ENCODE results near the gene APLNR.

The APLNR gene

GRCh38 chr11:57251491-57252104 lies 14.5 kb upstream of the APLNR start:
- no peaks in the 10 kb centered on the region for H3K36me3 ChIP-seq (ENCODE audit: control insufficient read depth, insufficient read depth, low read length)
- no peak overlapping the region for H3K9ac ChIP-seq (ENCODE audit: low read depth, low read length)
- no peaks in the 10 kb centered on the region for H3K4me1 ChIP-seq (ENCODE audit: control insufficient read depth, insufficient read depth, low read length)
- H3K4me3 ChIP-seq (ENCODE audit: low read depth, low read length) = no peak overlapping the region
- no peak overlapping the region for H3K27ac ChIP-seq (ENCODE audit: low read depth, low read length)
- no peaks in the 10 kb centered on the region; the same call in 1 of the 2 replicates for H3K27me3 ChIP-seq (ENCODE audit: control insufficient read depth, insufficient read depth, low read length)
- no peaks in the 10 kb centered on the region for H3K9me3 ChIP-seq (ENCODE audit: control insufficient read depth, insufficient read depth, low read length)

GRCh38 chr11:57251037-57251436 lies 14.0 kb upstream of the APLNR start:
- no peak overlapping the region for H3K9ac ChIP-seq (ENCODE audit: low read depth, low read length)
- no peak overlapping the region for H3K4me3 ChIP-seq (ENCODE audit: low read depth, low read length)
- H3K27me3 ChIP-seq (ENCODE audit: control insufficient read depth, insufficient read depth, low read length) = no peaks in the 10 kb centered on the region; the same call in 1 of the 2 replicates
- no peaks in the 10 kb centered on the region for H3K9me3 ChIP-seq (ENCODE audit: control insufficient read depth, insufficient read depth, low read length)
- H3K36me3 ChIP-seq (ENCODE audit: control insufficient read depth, insufficient read depth, low read length) = no peaks in the 10 kb centered on the region
- H3K4me1 ChIP-seq (ENCODE audit: control insufficient read depth, insufficient read depth, low read length) = no peaks in the 10 kb centered on the region
- no peak overlapping the region for H3K27ac ChIP-seq (ENCODE audit: low read depth, low read length)

GRCh38 chr11:57249384-57250319 lies 12.6 kb upstream of the APLNR start:
- Histone ChIP-seq H3K27me3 (ENCODE audit: control insufficient read depth, insufficient read depth, low read length) (no peaks in the 10 kb centered on the region; the same call in 1 of the 2 replicates), H3K36me3 (ENCODE audit: control insufficient read depth, insufficient read depth, low read length) (no peaks in the 10 kb centered on the region), H3K4me1 (ENCODE audit: control insufficient read depth, insufficient read depth, low read length) (no peaks in the 10 kb centered on the region), H3K9me3 (ENCODE audit: control insufficient read depth, insufficient read depth, low read length) (no peaks in the 10 kb centered on the region), H3K4me3 (ENCODE audit: low read depth, low read length) (no peak overlapping the region), H3K9ac (ENCODE audit: low read depth, low read length) (no peak overlapping the region), H3K27ac (ENCODE audit: low read depth, low read length) (no peak overlapping the region)

GRCh38 chr11:57248780-57249383 lies 11.8 kb upstream of the APLNR start:
- H3K9me3 ChIP-seq (ENCODE audit: control insufficient read depth, insufficient read depth, low read length) = no peaks in the 10 kb centered on the region
- no peaks in the 10 kb centered on the region for H3K4me1 ChIP-seq (ENCODE audit: control insufficient read depth, insufficient read depth, low read length)
- H3K27ac ChIP-seq (ENCODE audit: low read depth, low read length) = no peak overlapping the region
- no peak overlapping the region for H3K4me3 ChIP-seq (ENCODE audit: low read depth, low read length)
- H3K27me3 ChIP-seq (ENCODE audit: control insufficient read depth, insufficient read depth, low read length) = no peaks in the 10 kb centered on the region; the same call in 1 of the 2 replicates
- no peaks in the 10 kb centered on the region for H3K36me3 ChIP-seq (ENCODE audit: control insufficient read depth, insufficient read depth, low read length)
- H3K9ac ChIP-seq (ENCODE audit: low read depth, low read length) = no peak overlapping the region

GRCh38 chr11:57244911-57245310 lies 7.9 kb upstream of the APLNR start:
- no peak overlapping the region for H3K27ac ChIP-seq (ENCODE audit: low read depth, low read length)
- no peaks in the 10 kb centered on the region; the same call in 1 of the 2 replicates for H3K4me1 ChIP-seq (ENCODE audit: control insufficient read depth, insufficient read depth, low read length)
- no peak overlapping the region for H3K4me3 ChIP-seq (ENCODE audit: low read depth, low read length)
- H3K36me3 ChIP-seq (ENCODE audit: control insufficient read depth, insufficient read depth, low read length) = no peaks in the 10 kb centered on the region
- no peaks in the 10 kb centered on the region for H3K9me3 ChIP-seq (ENCODE audit: control insufficient read depth, insufficient read depth, low read length)
- no peak overlapping the region for H3K9ac ChIP-seq (ENCODE audit: low read depth, low read length)
- H3K27me3 ChIP-seq (ENCODE audit: control insufficient read depth, insufficient read depth, low read length) = no peaks in the 10 kb centered on the region

GRCh38 chr11:57241353-57241972 lies 4.4 kb upstream of the APLNR start:
- Histone ChIP-seq H3K4me1 (ENCODE audit: control insufficient read depth, insufficient read depth, low read length) (no peaks in the 10 kb centered on the region; the same call in 1 of the 2 replicates), H3K9me3 (ENCODE audit: control insufficient read depth, insufficient read depth, low read length) (no peaks in the 10 kb centered on the region), H3K4me3 (ENCODE audit: low read depth, low read length) (no peak overlapping the region), H3K27me3 (ENCODE audit: control insufficient read depth, insufficient read depth, low read length) (no peaks in the 10 kb centered on the region), H3K27ac (ENCODE audit: low read depth, low read length) (peak overlapping the region; percentile 37), H3K9ac (ENCODE audit: low read depth, low read length) (no peak overlapping the region), H3K36me3 (ENCODE audit: control insufficient read depth, insufficient read depth, low read length) (no peaks in the 10 kb centered on the region)

GRCh38 chr11:57240757-57241156 lies 3.7 kb upstream of the APLNR start:
- no peaks in the 10 kb centered on the region for H3K36me3 ChIP-seq (ENCODE audit: control insufficient read depth, insufficient read depth, low read length)
- H3K4me1 ChIP-seq (ENCODE audit: control insufficient read depth, insufficient read depth, low read length) = no peaks in the 10 kb centered on the region; the same call in 1 of the 2 replicates

GRCh38 chr11:57240007-57240406 lies 3.0 kb upstream of the APLNR start:
- Histone ChIP-seq H3K9me3 (ENCODE audit: control insufficient read depth, insufficient read depth, low read length) (no peaks in the 10 kb centered on the region), H3K27me3 (ENCODE audit: control insufficient read depth, insufficient read depth, low read length) (no peaks in the 10 kb centered on the region), H3K4me3 (ENCODE audit: low read depth, low read length) (no peak overlapping the region), H3K4me1 (ENCODE audit: control insufficient read depth, insufficient read depth, low read length) (no peaks in the 10 kb centered on the region; the same call in 1 of the 2 replicates), H3K36me3 (ENCODE audit: control insufficient read depth, insufficient read depth, low read length) (no peaks in the 10 kb centered on the region), H3K9ac (ENCODE audit: low read depth, low read length) (no peak overlapping the region), H3K27ac (ENCODE audit: low read depth, low read length) (peak overlapping the region; percentile 11)

More at GRCh38 chr11:57240757-57241156, 3.7 kb upstream of the APLNR start:
- Histone ChIP-seq H3K9ac (ENCODE audit: low read depth, low read length) (no peak overlapping the region), H3K4me3 (ENCODE audit: low read depth, low read length) (no peak overlapping the region), H3K27me3 (ENCODE audit: control insufficient read depth, insufficient read depth, low read length) (no peaks in the 10 kb centered on the region), H3K27ac (ENCODE audit: low read depth, low read length) (peak overlapping the region; percentile 37), H3K9me3 (ENCODE audit: control insufficient read depth, insufficient read depth, low read length) (no peaks in the 10 kb centered on the region)

- H3K4me1 ChIP-seq (ENCODE audit: control insufficient read depth, insufficient read depth, low read length) = no peaks in the 10 kb centered on the region; the same call in 1 of the 2 replicates
- no peaks in the 10 kb centered on the region for H3K27me3 ChIP-seq (ENCODE audit: control insufficient read depth, insufficient read depth, low read length)
- no peaks in the 10 kb centered on the region for H3K9me3 ChIP-seq (ENCODE audit: control insufficient read depth, insufficient read depth, low read length)
- H3K4me3 ChIP-seq (ENCODE audit: low read depth, low read length) = no peak overlapping the region
- no peak overlapping the region for H3K9ac ChIP-seq (ENCODE audit: low read depth, low read length)
- no peaks in the 10 kb centered on the region for H3K36me3 ChIP-seq (ENCODE audit: control insufficient read depth, insufficient read depth, low read length)
- no peak overlapping the region for H3K27ac ChIP-seq (ENCODE audit: low read depth, low read length)
Observed at GRCh38 chr11:57239348-57239747, 2.3 kb upstream of the APLNR start.

- Histone ChIP-seq H3K36me3 (ENCODE audit: control insufficient read depth, insufficient read depth, low read length) (no peaks in the 10 kb centered on the region), H3K27ac (ENCODE audit: low read depth, low read length) (no peak overlapping the region)
Observed at GRCh38 chr11:57235761-57236703, 1.0 kb downstream of the APLNR start.

More at GRCh38 chr11:57235761-57236703, 1.0 kb downstream of the APLNR start:
- Histone ChIP-seq H3K27me3 (ENCODE audit: control insufficient read depth, insufficient read depth, low read length) (peaks cover 9% of the 10 kb centered on the region; the same call in 1 of the 2 replicates), H3K4me1 (ENCODE audit: control insufficient read depth, insufficient read depth, low read length) (no peaks in the 10 kb centered on the region; the same call in 1 of the 2 replicates), H3K9ac (ENCODE audit: low read depth, low read length) (no peak overlapping the region), H3K4me3 (ENCODE audit: low read depth, low read length) (no peak overlapping the region), H3K9me3 (ENCODE audit: control insufficient read depth, insufficient read depth, low read length) (no peaks in the 10 kb centered on the region)

Data from HUES48 (cell line).